Liver (tissue), 9 donors: ENCODE measurements around the gene RBM33. TPM values are rescaled to one million over a fixed set of nuclear protein-coding genes. Genes with fewer than 3 reads are reported as not detected.

Experiments used
- DNase-seq: peaks from one replicate; pipeline ENCODE4 v3.0.0-alpha.2; 2017; ENCODE audit warnings: low spot score
- H3K27ac ChIP-seq, 2 donors: one replicate each; pipeline ENCODE4 v1.7.0; 2013; ENCODE audit warnings: inconsistent platforms in 2 of 2, low read length in 2 of 2, control low read depth in 1 of 2, low read depth in 1 of 2, mild to moderate bottlenecking in 1 of 2
- H3K27me3 ChIP-seq, 4 donors: one replicate each; pipeline versions ENCODE4 v1.6.1 to v1.7.0; 2013; ENCODE audit warnings: low read length in 3 of 4, inconsistent platforms in 1 of 4, mild to moderate bottlenecking in 1 of 4, moderate library complexity in 1 of 4; ENCODE audit not compliant: control insufficient read depth in 4 of 4, insufficient read depth in 4 of 4
- H3K36me3 ChIP-seq, 4 donors: one replicate each; pipeline versions ENCODE4 v1.6.1 to v1.7.0; 2013; ENCODE audit warnings: low read length in 3 of 4, mild to moderate bottlenecking in 3 of 4, low read depth in 1 of 4, moderate library complexity in 1 of 4; ENCODE audit not compliant: control insufficient read depth in 4 of 4, insufficient read depth in 3 of 4
- H3K4me1 ChIP-seq, 4 donors: one replicate each; pipeline versions ENCODE4 v1.6.1 to v1.7.0; 2013; ENCODE audit warnings: low read length in 3 of 4, mild to moderate bottlenecking in 3 of 4, moderate library complexity in 1 of 4; ENCODE audit not compliant: control insufficient read depth in 4 of 4, insufficient read depth in 4 of 4
- H3K4me3 ChIP-seq, 3 donors: one replicate each; pipeline versions ENCODE4 v1.6.1 to v1.7.0; 2013; ENCODE audit warnings: low read length in 3 of 3, control low read depth in 1 of 3, low read depth in 1 of 3, mild to moderate bottlenecking in 1 of 3
- H3K9ac ChIP-seq, 2 donors: one replicate each; pipeline ENCODE4 v1.7.0; 2013; ENCODE audit warnings: low read length in 2 of 2, mild to moderate bottlenecking in 2 of 2, moderate library complexity in 2 of 2, control low read depth in 1 of 2, low read depth in 1 of 2
- H3K9me3 ChIP-seq, 4 donors: one replicate each; pipeline versions ENCODE4 v1.6.1 to v1.7.0; 2013; ENCODE audit warnings: low read length in 3 of 4; ENCODE audit not compliant: control insufficient read depth in 4 of 4
- ATF3 ChIP-seq: IDR thresholded peaks from 2 replicates; pipeline ENCODE4 v1.6.1; 2016; ENCODE audit warnings: antibody characterized with exemption
- CTCF ChIP-seq: fragments of 150-350 bp; IDR thresholded peaks from 2 replicates; pipeline ENCODE4 v1.5.1; 2017; ENCODE audit warnings: improper control_type of control experiment, low read depth, low read length; ENCODE audit not compliant: missing input control
- EGR1 ChIP-seq, 2 donors: IDR thresholded peaks; 2 replicates each; pipeline ENCODE4 v1.6.1; 2016 to 2018; ENCODE audit warnings: antibody characterized with exemption in 2 of 2, low read depth in 2 of 2
- FOXA1 ChIP-seq: IDR thresholded peaks from 2 replicates; pipeline ENCODE4 v1.6.1; 2016; ENCODE audit warnings: antibody characterized with exemption
- FOXA2 ChIP-seq: IDR thresholded peaks from 2 replicates; pipeline ENCODE4 v1.6.1; 2016; ENCODE audit warnings: antibody characterized with exemption
- HNF4A ChIP-seq, 2 donors: conservative IDR thresholded peaks; 2 replicates each; pipeline ENCODE4 v1.6.1; 2016; ENCODE audit warnings: antibody characterized with exemption in 2 of 2, mild to moderate bottlenecking in 2 of 2
- HNF4G ChIP-seq: IDR thresholded peaks from 2 replicates; pipeline ENCODE4 v1.6.1; 2016; ENCODE audit warnings: antibody characterized with exemption
- MAX ChIP-seq: IDR thresholded peaks from 2 replicates; pipeline ENCODE4 v1.6.1; 2016; ENCODE audit warnings: antibody characterized with exemption
- NR2F2 ChIP-seq: IDR thresholded peaks from 2 replicates; pipeline ENCODE4 v1.6.1; 2016; ENCODE audit warnings: antibody characterized with exemption
- RAD21 ChIP-seq, 2 donors: IDR thresholded peaks; 2 replicates each; pipeline ENCODE4 v1.6.1; 2016; ENCODE audit warnings: antibody characterized with exemption in 2 of 2, mild to moderate bottlenecking in 2 of 2
- RXRA ChIP-seq, 2 donors: IDR thresholded peaks; 2 replicates each; pipeline ENCODE4 v1.6.1; 2017 to 2018; ENCODE audit warnings: antibody characterized with exemption in 2 of 2, mild to moderate bottlenecking in 1 of 2
- SP1 ChIP-seq: IDR thresholded peaks from 2 replicates; pipeline ENCODE4 v1.6.1; 2018; ENCODE audit warnings: antibody characterized with exemption, mild to moderate bottlenecking
- TAF1 ChIP-seq: conservative IDR thresholded peaks from 2 replicates; pipeline ENCODE4 v1.6.1; 2016; ENCODE audit warnings: antibody characterized with exemption, mild to moderate bottlenecking
- WGBS: extraction: QIAGEN DNeasy Blood & Tissue Kit; methylation state at CpG from one replicate; pipeline ENCODE4 v1.1.7; 2013; 5-methylcytosine and 5-hydroxymethylcytosine counted together
- polyA plus RNA-seq, 2 donors: library from polyadenylated mRNA; stranded (reverse) in 1 of 2; unstranded in 1 of 2; fragments of 200-250 nt in 1 of 2; fragments of >200 nt in 1 of 2; fragmentation: Nextera tagmentation in 1 of 2; extraction: Ambion mirVana in 1 of 2; gene quantifications; one replicate each; pipeline versions ENCODE4 v1.2.1 to v1.2.3, GENCODE V29; 2013 to 2015
- total RNA-seq, 2 donors: library from RNA; depleted of rRNA; stranded (reverse); fragments of >200 nt; gene quantifications; one replicate each; pipeline ENCODE4 v1.2.3, GENCODE V29; 2014
- TF ChIP-seq, protein P1 (sequence below): IDR thresholded peaks from 2 replicates; pipeline ENCODE4 v1.6.1; 2016; ENCODE audit warnings: antibody characterized with exemption
- donor health status: healthy.
- donor health status: healthy.
- donor health status: healthy.
- donor health status: healthy.
- donor health status: healthy.

The RBM33 gene
- total and polyA plus RNA-seq, 4 donors = 7.8 to 48.9 (median 28.2) TPM

DNA sequence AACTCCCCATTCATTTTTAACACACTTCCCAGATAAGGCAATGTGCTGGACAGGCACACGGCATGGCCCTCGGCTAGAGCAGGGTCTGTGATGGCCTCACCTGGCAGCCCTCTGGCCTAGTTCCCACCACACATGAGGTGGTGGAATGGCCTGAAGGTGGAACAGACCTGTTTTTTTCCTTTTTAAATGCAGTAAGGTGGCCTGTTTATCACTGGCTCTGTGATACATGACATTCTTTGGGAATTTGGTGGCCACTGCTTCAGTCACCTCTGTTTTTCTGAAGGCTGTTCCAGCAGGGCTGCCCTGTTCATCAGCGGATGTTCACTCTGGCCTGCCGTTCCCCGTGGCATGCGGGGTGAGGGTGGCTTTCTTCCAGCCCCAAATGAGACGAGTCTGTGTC lies 131.2 kb downstream of the RBM33 start:
- Histone ChIP-seq H3K9me3 (no peaks in the 10 kb centered on the region), H3K36me3 (peaks cover 14 to 72% (median 32%) of the 10 kb centered on the region in 4 donors), H3K4me1 (no peaks in the 10 kb centered on the region), H3K9ac (no peak overlapping the region), H3K4me3 (no peak overlapping the region), H3K27ac (no peak overlapping the region), H3K27me3 (no peaks in the 10 kb centered on the region)
- 94% methylated on average over 7 of the region's 7 CpGs for WGBS
- TF ChIP-seq ATF3 (no peak), FOXA2 (no peak), MAX (no peak), RAD21 (IDR thresholded peaks at IDR 0.05) (no peak), TAF1 (no peak), EGR1 (IDR thresholded peaks at IDR 0.05; ENCODE audit: low read depth in 2 of 2) (no peak), HNF4G (no peak)
- TF ChIP-seq, protein P1, sequence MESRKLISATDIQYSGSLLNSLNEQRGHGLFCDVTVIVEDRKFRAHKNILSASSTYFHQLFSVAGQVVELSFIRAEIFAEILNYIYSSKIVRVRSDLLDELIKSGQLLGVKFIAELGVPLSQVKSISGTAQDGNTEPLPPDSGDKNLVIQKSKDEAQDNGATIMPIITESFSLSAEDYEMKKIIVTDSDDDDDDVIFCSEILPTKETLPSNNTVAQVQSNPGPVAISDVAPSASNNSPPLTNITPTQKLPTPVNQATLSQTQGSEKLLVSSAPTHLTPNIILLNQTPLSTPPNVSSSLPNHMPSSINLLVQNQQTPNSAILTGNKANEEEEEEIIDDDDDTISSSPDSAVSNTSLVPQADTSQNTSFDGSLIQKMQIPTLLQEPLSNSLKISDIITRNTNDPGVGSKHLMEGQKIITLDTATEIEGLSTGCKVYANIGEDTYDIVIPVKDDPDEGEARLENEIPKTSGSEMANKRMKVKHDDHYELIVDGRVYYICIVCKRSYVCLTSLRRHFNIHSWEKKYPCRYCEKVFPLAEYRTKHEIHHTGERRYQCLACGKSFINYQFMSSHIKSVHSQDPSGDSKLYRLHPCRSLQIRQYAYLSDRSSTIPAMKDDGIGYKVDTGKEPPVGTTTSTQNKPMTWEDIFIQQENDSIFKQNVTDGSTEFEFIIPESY = no peak
- no peak for DNase-seq

DNA sequence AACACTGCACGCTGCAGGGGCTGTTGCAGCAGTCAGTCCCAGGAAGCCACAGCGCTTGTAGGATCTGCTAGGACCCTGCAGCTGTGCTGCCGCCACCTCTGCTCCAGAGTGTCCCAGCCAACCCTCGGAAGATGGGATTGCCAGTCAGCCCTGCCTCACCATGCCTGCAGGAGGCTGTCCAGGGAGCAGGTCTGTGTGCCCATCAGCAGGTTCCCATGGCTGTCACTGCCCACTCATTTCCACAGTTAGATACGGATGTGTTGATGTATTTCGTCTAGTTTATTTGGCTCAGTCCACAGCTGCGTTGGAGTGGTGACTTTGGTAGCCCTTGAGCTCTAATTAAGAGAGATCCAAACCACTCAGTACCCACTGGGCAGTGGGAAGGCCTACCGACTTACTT lies 132.1 kb downstream of the RBM33 start:
- no peaks in the 10 kb centered on the region for H3K9me3 ChIP-seq
- DNase-seq = no peak
- TF ChIP-seq NR2F2 (no peak), RXRA (IDR thresholded peaks at IDR 0.05) (no peak), HNF4A (conservative IDR thresholded peaks at IDR 0.05) (no peak), SP1 (no peak), ATF3 (no peak), FOXA2 (no peak), FOXA1 (no peak), CTCF (no peak), RAD21 (IDR thresholded peaks at IDR 0.05) (no peak)
- TF ChIP-seq, protein P1 = no peak
- no peak overlapping the region for H3K4me3 ChIP-seq
- no peaks in the 10 kb centered on the region for H3K4me1 ChIP-seq
- H3K9ac ChIP-seq = no peak overlapping the region
- peaks cover 15 to 71% (median 27%) of the 10 kb centered on the region in 4 donors for H3K36me3 ChIP-seq
- WGBS = 95% methylated on average over 8 of the region's 8 CpGs
- no peak overlapping the region for H3K27ac ChIP-seq
- H3K27me3 ChIP-seq = no peaks in the 10 kb centered on the region
